Endothelial cell of umbilical vein (primary cell): ENCODE data around the gene COL23A1. TPM values are rescaled to one million over a fixed set of nuclear protein-coding genes. Genes with fewer than 3 reads are reported as not detected.

Source experiments
- BruUV-seq: library from RNA; stranded (reverse); fragments of 400-500 nt; replicated peaks from 2 replicates; lab custom pipeline; 2021; lab: Mats Ljungman, UMichigan
- CTCF ChIA-PET: fragments of 300-600, 350-600 bp; sonication (Branson Sonifier 250); formaldehyde crosslinking; loops from one replicate; lab custom pipeline; 2021; ENCODE audit warnings: antibody characterized with exemption, inconsistent platforms; lab: Charles Lee
- POLR2A ChIA-PET: fragments of 300-600, 350-600 bp; sonication (Branson Sonifier 250); formaldehyde crosslinking; loops from one replicate; lab custom pipeline; 2021; ENCODE audit warnings: antibody characterized with exemption, inconsistent platforms; lab: Charles Lee
- DNase-seq: peaks from one replicate; pipeline ENCODE4 v3.0.0-alpha.2; 2011; ENCODE audit warnings: low read depth, low spot score
- FAIRE-seq: peaks from 2 replicates; lab custom pipeline; 2011; peaks lifted over from hg19 to GRCh38; lab: Jason Lieb, UNC
- H2AFZ ChIP-seq: 2 replicates; pipeline ENCODE4 v1.6.0; 2012; ENCODE audit warnings: low read depth, low read length, control low read depth, inconsistent platforms
- H3K27ac ChIP-seq: 2 replicates; pipeline ENCODE4 v1.5.1; 2011; ENCODE audit warnings: low read depth, mild to moderate bottlenecking, control low read depth, low read length, moderate library complexity; ENCODE audit not compliant: insufficient read depth
- H3K27me3 ChIP-seq, 2 experiments: 2 replicates each; pipeline versions ENCODE4 v1.6.0 to v1.6.1; 2011; ENCODE audit warnings: low read length in 2 of 2, mixed read lengths in 1 of 2; ENCODE audit not compliant: control insufficient read depth in 2 of 2, insufficient read depth in 2 of 2
- H3K36me3 ChIP-seq, 2 experiments: 2 replicates in 1 of 2; 3 replicates in 1 of 2; pipeline ENCODE4 v1.5.1; 2011; ENCODE audit warnings: low read length in 2 of 2, mild to moderate bottlenecking in 1 of 2, moderate library complexity in 1 of 2; ENCODE audit not compliant: control insufficient read depth in 2 of 2, insufficient read depth in 2 of 2; ENCODE audit errors: extremely low read depth in 1 of 2
- H3K4me1 ChIP-seq: 3 replicates; pipeline ENCODE4 v1.5.1; 2011; ENCODE audit warnings: mild to moderate bottlenecking, low read length; ENCODE audit not compliant: control insufficient read depth, insufficient read depth; ENCODE audit errors: extremely low read depth
- H3K4me2 ChIP-seq: 2 replicates; pipeline ENCODE4 v1.6.1; 2011; ENCODE audit warnings: low read length, control low read depth, mixed read lengths; ENCODE audit not compliant: insufficient read depth
- H3K4me3 ChIP-seq, 3 experiments: fragments of 200-600 bp in 1 of 3; sonication (generic), shearing (Covaris generic) in 1 of 3; replicated peaks in 1 of 3; 2 replicates each; pipeline ENCODE4 v1.5.1; 2011 to 2016; ENCODE audit warnings: control low read depth in 3 of 3, low read length in 3 of 3, mild to moderate bottlenecking in 2 of 3, inconsistent platforms in 1 of 3, low read depth in 1 of 3, moderate library complexity in 1 of 3; ENCODE audit not compliant: insufficient read depth in 1 of 3
- H3K79me2 ChIP-seq: 2 replicates; pipeline ENCODE4 v1.6.0; 2012; ENCODE audit warnings: low read length, inconsistent platforms; ENCODE audit not compliant: control insufficient read depth, insufficient read depth
- H3K9ac ChIP-seq: replicated peaks from 2 replicates; pipeline ENCODE3; 2011; ENCODE audit warnings: low read length, control low read depth; ENCODE audit not compliant: insufficient read depth; ENCODE audit errors: extremely low read depth
- H3K9me1 ChIP-seq: replicated peaks from 3 replicates; pipeline ENCODE4 v1.6.0; 2011; ENCODE audit warnings: mild to moderate bottlenecking, low read length; ENCODE audit not compliant: control insufficient read depth, insufficient read depth; ENCODE audit errors: extremely low read depth
- H3K9me3 ChIP-seq: replicated peaks from 2 replicates; pipeline ENCODE4 v1.5.1; 2012; ENCODE audit warnings: low read length, inconsistent platforms; ENCODE audit not compliant: control insufficient read depth, insufficient read depth
- H4K20me1 ChIP-seq: replicated peaks from 2 replicates; pipeline ENCODE3; 2011; ENCODE audit warnings: mild to moderate bottlenecking, low read length; ENCODE audit not compliant: control insufficient read depth, insufficient read depth; ENCODE audit errors: extremely low read depth
- EZH2 ChIP-seq: IDR thresholded peaks from 2 replicates; pipeline ENCODE4 v1.6.1; 2012; ENCODE audit warnings: borderline replicate concordance, low read depth, mild to moderate bottlenecking, moderate library complexity, low read length, inconsistent platforms; ENCODE audit not compliant: severe bottlenecking
- FOS ChIP-seq: IDR thresholded peaks from 2 replicates; pipeline ENCODE4 v1.6.1; 2011; ENCODE audit warnings: mild to moderate bottlenecking, low read length, moderate library complexity, borderline replicate concordance; ENCODE audit not compliant: insufficient read depth
- GATA2 ChIP-seq: IDR thresholded peaks from 2 replicates; pipeline ENCODE4 v1.7.0; 2011; ENCODE audit warnings: low read depth, mild to moderate bottlenecking, moderate library complexity, mixed read lengths, low read length; ENCODE audit not compliant: insufficient read length, insufficient read depth
- JUN ChIP-seq: IDR thresholded peaks from 2 replicates; pipeline ENCODE4 v1.6.1; 2011; ENCODE audit warnings: borderline replicate concordance, low read depth; ENCODE audit not compliant: insufficient read length, insufficient read depth
- MAX ChIP-seq: IDR thresholded peaks from 2 replicates; pipeline ENCODE4 v1.6.1; 2011; ENCODE audit not compliant: insufficient read depth, insufficient read length
- MYC ChIP-seq: IDR thresholded peaks from one replicate; pipeline ENCODE4 v1.6.1; 2011; ENCODE audit warnings: mild to moderate bottlenecking, low read depth, low read length
- POLR2A ChIP-seq: IDR thresholded peaks from 2 replicates; pipeline ENCODE4 v1.6.1; 2012; ENCODE audit warnings: low read depth, mild to moderate bottlenecking, control low read depth, low read length
- POLR2AphosphoS5 ChIP-seq: IDR thresholded peaks from 2 replicates; pipeline ENCODE4 v1.6.1; 2012; ENCODE audit warnings: low read depth, mild to moderate bottlenecking, control low read depth, low read length, moderate library complexity; ENCODE audit not compliant: insufficient read depth
- dilution Hi-C: fragments of 300-500 bp; cut with MboI; formaldehyde crosslinking; loops from one replicate; pipeline ENCODE4 v1.15.0; 2019; ENCODE audit warnings: low sequenced_read_pairs; ENCODE audit not compliant: extremely low pct_ligation_motif_present
- intact Hi-C: fragments of 100-400 bp; cut with micrococcal nuclease; formaldehyde crosslinking; loops from one replicate; pipeline ENCODE4 v1.10.0; 2022
- polyA plus RNA-seq, 4 experiments: library from polyadenylated mRNA; depleted of rRNA in 3 of 4; stranded (reverse) in 3 of 4; unstranded in 1 of 4; fragments of >200 nt; gene quantifications; 2 replicates each; pipeline versions ENCODE4 v1.2.1 to v1.2.3, GENCODE V29; 2011 to 2012; ENCODE audit warnings: missing spikeins in 1 of 4
- total RNA-seq: library from RNA; stranded (reverse); gene quantifications from 2 replicates; pipeline ENCODE4 v1.2.3, GENCODE V29; 2021
- TF ChIP-seq, protein P1 (sequence below), 2 donors: IDR thresholded peaks; 1 replicate in 1 of 2; 2 replicates in 1 of 2; pipeline ENCODE4 v1.5.1; 2011; ENCODE audit warnings: low read length in 2 of 2, mild to moderate bottlenecking in 2 of 2, moderate library complexity in 2 of 2, control low read depth in 1 of 2, inconsistent platforms in 1 of 2, low read depth in 1 of 2; ENCODE audit not compliant: insufficient read depth in 1 of 2; ENCODE audit errors: extremely low read depth in 1 of 2

The COL23A1 gene
- total and polyA plus RNA-seq, 2 donors (not counting 3 experiments of a cell fraction or from before 2014, with no cell fraction given): not detected

DNA sequence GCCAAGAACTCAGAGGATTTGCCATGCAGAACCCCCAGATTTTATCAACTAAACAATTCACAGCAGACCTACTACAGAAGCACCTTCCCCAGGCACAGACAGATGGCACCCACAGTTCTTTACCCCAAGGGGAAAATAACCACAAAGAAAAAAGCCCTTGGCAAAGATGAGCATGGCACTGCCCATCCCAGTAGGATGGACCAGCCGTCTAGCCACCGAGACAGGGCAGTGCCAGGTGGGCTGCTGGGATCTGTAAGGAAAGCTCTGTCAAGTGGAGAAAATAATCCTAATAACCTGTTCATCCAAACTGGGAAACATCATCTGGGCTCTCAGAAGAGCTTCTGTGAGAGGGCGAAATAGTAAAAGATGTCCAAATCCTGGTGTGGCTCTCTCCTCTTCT lies 130.0 kb downstream of the COL23A1 start:
- Histone ChIP-seq H2AFZ (no peak overlapping the region), H3K9me1 (no peaks in the 10 kb centered on the region), H3K4me1 (no peaks in the 10 kb centered on the region), H3K36me3 (no peaks in the 10 kb centered on the region), H3K4me3 (no peak overlapping the region), H3K9me3 (no peaks in the 10 kb centered on the region), H3K9ac (no peak overlapping the region), H3K27ac (no peak overlapping the region), H4K20me1 (no peaks in the 10 kb centered on the region), H3K27me3 (no peaks in the 10 kb centered on the region), H3K4me2 (no peak overlapping the region), H3K79me2 (no peaks in the 10 kb centered on the region)
- POLR2A ChIA-PET: no interaction called here
- intact Hi-C loops (loop anchor here (5.0 kb wide), 1 partner anchor 178 kb away; no protein-coding TSS in a partner anchor), dilution Hi-C loops (no loop called here)
- DNase-seq: no peak
- no peak for FAIRE-seq
- CTCF ChIA-PET: interaction anchor here (0.7 to 2.6 kb wide), 3 partner anchors 9 to 21 kb away, joined by 3 to 19 read pairs (median 5); no protein-coding TSS in a partner anchor
- BruUV-seq: no TSS peak
- TF ChIP-seq JUN: no peak
- TF ChIP-seq, protein P1, sequence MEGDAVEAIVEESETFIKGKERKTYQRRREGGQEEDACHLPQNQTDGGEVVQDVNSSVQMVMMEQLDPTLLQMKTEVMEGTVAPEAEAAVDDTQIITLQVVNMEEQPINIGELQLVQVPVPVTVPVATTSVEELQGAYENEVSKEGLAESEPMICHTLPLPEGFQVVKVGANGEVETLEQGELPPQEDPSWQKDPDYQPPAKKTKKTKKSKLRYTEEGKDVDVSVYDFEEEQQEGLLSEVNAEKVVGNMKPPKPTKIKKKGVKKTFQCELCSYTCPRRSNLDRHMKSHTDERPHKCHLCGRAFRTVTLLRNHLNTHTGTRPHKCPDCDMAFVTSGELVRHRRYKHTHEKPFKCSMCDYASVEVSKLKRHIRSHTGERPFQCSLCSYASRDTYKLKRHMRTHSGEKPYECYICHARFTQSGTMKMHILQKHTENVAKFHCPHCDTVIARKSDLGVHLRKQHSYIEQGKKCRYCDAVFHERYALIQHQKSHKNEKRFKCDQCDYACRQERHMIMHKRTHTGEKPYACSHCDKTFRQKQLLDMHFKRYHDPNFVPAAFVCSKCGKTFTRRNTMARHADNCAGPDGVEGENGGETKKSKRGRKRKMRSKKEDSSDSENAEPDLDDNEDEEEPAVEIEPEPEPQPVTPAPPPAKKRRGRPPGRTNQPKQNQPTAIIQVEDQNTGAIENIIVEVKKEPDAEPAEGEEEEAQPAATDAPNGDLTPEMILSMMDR (IDR thresholded peaks at IDR 0.05; ENCODE audit: extremely low read depth in 1 of 2, insufficient read depth in 1 of 2, low read depth in 1 of 2, low read length in 2 of 2): no peak
- no peak for TF ChIP-seq MYC
- no peak for TF ChIP-seq MAX

DNA sequence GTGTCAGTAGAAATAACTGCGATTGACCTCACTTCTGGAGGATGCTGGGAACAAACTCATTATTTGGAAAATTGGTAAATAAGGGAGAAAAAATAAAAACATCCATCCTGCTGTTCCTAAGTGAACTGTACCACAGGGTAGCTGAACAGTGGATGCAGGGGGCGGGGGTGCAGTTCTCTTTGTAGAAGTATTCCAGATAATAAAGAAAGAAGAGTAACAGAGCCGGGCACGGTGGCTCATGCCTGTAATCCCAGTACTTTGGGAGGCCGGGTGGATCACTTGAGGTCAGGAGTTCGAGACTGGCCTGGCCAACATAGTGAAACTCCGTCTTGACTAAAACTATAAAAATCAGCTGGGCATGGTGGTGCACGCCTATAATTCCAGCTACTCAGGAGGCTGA lies 132.1 kb downstream of the COL23A1 start:
- TF ChIP-seq, protein P1 (IDR thresholded peaks at IDR 0.05; ENCODE audit: extremely low read depth in 1 of 2, insufficient read depth in 1 of 2, low read depth in 1 of 2, low read length in 2 of 2): no peak
- TF ChIP-seq POLR2AphosphoS5: no peak
- TF ChIP-seq POLR2A: no peak
- TF ChIP-seq MYC: no peak
- no peak for TF ChIP-seq GATA2
- TF ChIP-seq EZH2: no peak
- TF ChIP-seq MAX: no peak
- TF ChIP-seq FOS: no peak
- no peak for TF ChIP-seq JUN
- no peaks in the 10 kb centered on the region for H3K9me3 ChIP-seq
- H3K27ac ChIP-seq: no peak overlapping the region
- no peaks in the 10 kb centered on the region for H3K9me1 ChIP-seq
- no peaks in the 10 kb centered on the region for H3K79me2 ChIP-seq
- dilution Hi-C loops (no loop called here), intact Hi-C loops (no loop called here)
- ChIA-PET CTCF (no interaction called here), POLR2A (no interaction called here)
- no peak overlapping the region for H3K4me2 ChIP-seq
- no peaks in the 10 kb centered on the region for H4K20me1 ChIP-seq
- H2AFZ ChIP-seq: no peak overlapping the region
- H3K27me3 ChIP-seq: no peaks in the 10 kb centered on the region
- H3K4me3 ChIP-seq: no peak overlapping the region
- H3K36me3 ChIP-seq: no peaks in the 10 kb centered on the region
- no peak overlapping the region for H3K9ac ChIP-seq
- FAIRE-seq (no peak), DNase-seq (no peak)
- no peaks in the 10 kb centered on the region for H3K4me1 ChIP-seq
- BruUV-seq: no TSS peak
